ENCODE results near the gene GAB4. TPM values are rescaled to one million over a fixed set of nuclear protein-coding genes. Genes with fewer than 3 reads are reported as not detected.

The GAB4 gene
- total and polyA plus RNA-seq, 5 donors from 2014 or later = not detected

DNA sequence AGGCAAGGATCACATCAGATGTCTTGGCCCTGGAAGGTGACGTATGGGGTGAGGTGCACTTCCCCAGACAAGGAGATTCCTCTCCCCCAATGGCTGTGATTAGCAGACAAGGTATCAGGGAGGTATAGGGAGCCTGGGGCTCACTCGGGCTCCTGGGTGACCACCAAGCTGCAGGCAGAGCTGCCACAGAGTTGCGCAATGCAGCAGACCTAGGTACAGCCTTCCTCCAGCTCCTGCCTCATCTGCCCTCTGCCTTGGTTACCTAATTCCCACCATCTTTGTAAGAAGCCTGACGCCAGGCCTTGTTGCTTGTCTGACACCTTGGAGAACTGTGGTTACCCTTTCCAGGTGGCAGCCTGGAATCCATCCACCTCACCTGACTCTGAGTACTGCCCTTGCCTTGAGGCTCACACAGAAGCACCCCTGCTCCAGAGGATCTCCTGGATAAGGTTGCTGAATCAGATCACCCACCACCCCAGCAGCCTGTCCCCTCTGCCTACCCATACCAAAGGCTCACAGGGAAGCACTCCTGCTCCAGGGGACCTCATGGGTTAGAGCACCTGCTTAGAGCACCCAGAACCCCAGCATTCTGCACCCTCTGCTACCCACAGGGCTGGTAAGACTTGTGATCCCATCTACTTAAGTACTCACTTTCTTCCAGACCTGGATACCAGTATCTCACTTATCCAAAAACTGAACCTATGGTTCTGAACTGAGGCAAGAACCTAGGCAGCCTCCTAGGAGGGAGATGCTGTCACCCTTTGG, 40.4 kb downstream of the GAB4 start:
- DNase-seq (no peak), ATAC-seq (ENCODE audit: low read depth in 2 of 2) (no peak)
- Mint-ChIP-seq H3K27me3 (peaks cover 6% of the 10 kb centered on the region), H3K4me1 (no peaks in the 10 kb centered on the region), H3K36me3 (no peaks in the 10 kb centered on the region), H3K27ac (no peak overlapping the region), H3K4me3 (no peak overlapping the region), H3K9me3 (peaks cover 0 to 2% (median 0%) of the 10 kb centered on the region in 7 donors)
- no peaks in the 10 kb centered on the region for H3K9me3 ChIP-seq (ENCODE audit: control insufficient read depth in 2 of 2, low read length in 2 of 2)
- H3K4me1 ChIP-seq (ENCODE audit: control insufficient read depth, insufficient read depth, low read length, poor library complexity, severe bottlenecking) = no peaks in the 10 kb centered on the region
- H3K4me3 ChIP-seq (ENCODE audit: low read depth, low read length) = no peak overlapping the region
- no peaks in the 10 kb centered on the region for H3K27me3 ChIP-seq (ENCODE audit: control insufficient read depth, insufficient read depth, low read length)
- H3K27ac ChIP-seq (ENCODE audit: insufficient read depth, low read length, poor library complexity, severe bottlenecking) = no peak overlapping the region
- H3K36me3 ChIP-seq (ENCODE audit: control insufficient read depth, insufficient read depth, low read length) = no peaks in the 10 kb centered on the region

DNA sequence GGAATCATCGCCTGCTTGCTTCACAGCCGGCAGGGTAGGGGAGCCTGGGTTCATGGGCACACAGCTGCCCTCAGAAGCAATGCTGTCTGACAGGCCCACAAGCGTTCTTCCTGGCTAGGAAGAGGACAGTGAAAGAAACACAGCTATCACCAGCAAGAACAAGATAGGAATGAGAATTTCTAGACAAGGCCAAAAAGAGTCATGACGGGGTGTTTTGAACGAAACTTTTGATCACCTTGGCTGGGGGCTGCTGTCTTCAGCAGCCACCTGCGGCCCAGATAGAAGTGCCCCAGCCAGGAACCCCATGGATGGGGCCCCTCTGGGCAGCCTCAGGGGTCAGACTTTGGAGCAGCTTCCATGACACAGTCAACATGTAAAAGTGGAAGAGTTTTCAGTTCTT, 41.8 kb downstream of the GAB4 start:
- Histone ChIP-seq H3K9me3 (ENCODE audit: control insufficient read depth in 2 of 2, low read length in 2 of 2) (no peaks in the 10 kb centered on the region), H3K4me3 (ENCODE audit: low read depth, low read length) (no peak overlapping the region), H3K36me3 (ENCODE audit: control insufficient read depth, insufficient read depth, low read length) (no peaks in the 10 kb centered on the region), H3K27me3 (ENCODE audit: control insufficient read depth, insufficient read depth, low read length) (no peaks in the 10 kb centered on the region), H3K4me1 (ENCODE audit: control insufficient read depth, insufficient read depth, low read length, poor library complexity, severe bottlenecking) (no peaks in the 10 kb centered on the region), H3K27ac (ENCODE audit: insufficient read depth, low read length, poor library complexity, severe bottlenecking) (no peak overlapping the region)
- DNase-seq (no peak), ATAC-seq (ENCODE audit: low read depth in 2 of 2) (no peak)
- H3K4me3 Mint-ChIP-seq = no peak overlapping the region
- H3K36me3 Mint-ChIP-seq = no peaks in the 10 kb centered on the region
- H3K27me3 Mint-ChIP-seq = peaks cover 6% of the 10 kb centered on the region
- H3K27ac Mint-ChIP-seq = no peak overlapping the region
- peaks cover 0 to 2% (median 0%) of the 10 kb centered on the region in 7 donors for H3K9me3 Mint-ChIP-seq
- H3K4me1 Mint-ChIP-seq = no peaks in the 10 kb centered on the region

DNA sequence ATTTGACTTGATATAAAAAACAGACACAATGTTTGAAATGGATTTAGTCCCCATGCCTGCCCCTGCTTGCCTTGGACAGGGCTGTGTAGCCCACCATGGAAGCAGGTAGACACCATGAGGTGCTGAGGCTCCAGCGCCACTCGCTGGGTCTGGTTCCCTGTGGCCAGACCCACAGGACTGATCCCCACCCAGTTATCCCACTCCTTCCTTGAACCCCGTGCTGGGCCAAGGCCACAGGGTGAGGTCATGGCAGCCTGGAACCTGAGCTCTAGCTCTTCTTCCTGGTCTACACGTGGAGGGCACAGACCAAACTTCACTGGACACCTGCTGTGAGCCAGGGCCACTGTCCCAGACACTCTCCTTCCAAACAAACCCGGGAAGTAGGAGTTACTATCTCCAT, 42.5 kb downstream of the GAB4 start:
- H3K36me3 ChIP-seq (ENCODE audit: control insufficient read depth, insufficient read depth, low read length) = no peaks in the 10 kb centered on the region
- no peak overlapping the region for H3K27ac ChIP-seq (ENCODE audit: insufficient read depth, low read length, poor library complexity, severe bottlenecking)
- Mint-ChIP-seq H3K4me1 (no peaks in the 10 kb centered on the region), H3K27me3 (peaks cover 6% of the 10 kb centered on the region), H3K36me3 (no peaks in the 10 kb centered on the region), H3K9me3 (peaks cover 0 to 2% (median 0%) of the 10 kb centered on the region in 7 donors), H3K27ac (no peak overlapping the region), H3K4me3 (no peak overlapping the region)
- DNase-seq = no peak
- H3K4me3 ChIP-seq (ENCODE audit: low read depth, low read length) = no peak overlapping the region
- H3K27me3 ChIP-seq (ENCODE audit: control insufficient read depth, insufficient read depth, low read length) = no peaks in the 10 kb centered on the region
- ATAC-seq (ENCODE audit: low read depth in 2 of 2) = no peak
- H3K4me1 ChIP-seq (ENCODE audit: control insufficient read depth, insufficient read depth, low read length, poor library complexity, severe bottlenecking) = no peaks in the 10 kb centered on the region
- H3K9me3 ChIP-seq (ENCODE audit: control insufficient read depth in 2 of 2, low read length in 2 of 2) = no peaks in the 10 kb centered on the region

DNA sequence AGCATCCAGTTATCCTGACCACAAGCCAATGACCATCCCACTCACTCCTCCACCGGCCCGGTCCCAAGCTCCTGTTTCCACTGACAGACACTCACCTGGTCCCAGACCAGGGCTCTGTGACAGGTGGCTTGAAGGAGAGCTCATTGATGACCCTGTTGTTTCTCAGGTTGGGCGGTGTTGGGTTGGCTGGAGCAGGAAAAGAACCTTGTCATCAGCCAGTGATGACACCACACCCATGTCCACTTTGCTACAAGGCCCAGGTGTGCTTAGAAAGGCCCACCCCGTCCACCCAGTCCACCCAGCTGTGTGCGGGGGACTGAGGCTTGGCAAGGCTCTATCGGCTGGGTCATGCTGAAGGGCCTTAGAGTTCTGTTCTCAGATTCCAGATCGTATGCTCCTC, 42.9 kb downstream of the GAB4 start:
- Histone ChIP-seq H3K9me3 (ENCODE audit: control insufficient read depth in 2 of 2, low read length in 2 of 2) (no peaks in the 10 kb centered on the region), H3K4me1 (ENCODE audit: control insufficient read depth, insufficient read depth, low read length, poor library complexity, severe bottlenecking) (no peaks in the 10 kb centered on the region), H3K36me3 (ENCODE audit: control insufficient read depth, insufficient read depth, low read length) (no peaks in the 10 kb centered on the region), H3K27ac (ENCODE audit: insufficient read depth, low read length, poor library complexity, severe bottlenecking) (no peak overlapping the region), H3K27me3 (ENCODE audit: control insufficient read depth, insufficient read depth, low read length) (no peaks in the 10 kb centered on the region), H3K4me3 (ENCODE audit: low read depth, low read length) (no peak overlapping the region)
- ATAC-seq (ENCODE audit: low read depth in 2 of 2) (no peak), DNase-seq (no peak)
- peaks cover 0 to 2% (median 0%) of the 10 kb centered on the region in 7 donors for H3K9me3 Mint-ChIP-seq
- no peaks in the 10 kb centered on the region for H3K36me3 Mint-ChIP-seq
- peaks cover 6% of the 10 kb centered on the region for H3K27me3 Mint-ChIP-seq
- no peak overlapping the region for H3K4me3 Mint-ChIP-seq
- H3K4me1 Mint-ChIP-seq = no peaks in the 10 kb centered on the region
- H3K27ac Mint-ChIP-seq = no peak overlapping the region

DNA sequence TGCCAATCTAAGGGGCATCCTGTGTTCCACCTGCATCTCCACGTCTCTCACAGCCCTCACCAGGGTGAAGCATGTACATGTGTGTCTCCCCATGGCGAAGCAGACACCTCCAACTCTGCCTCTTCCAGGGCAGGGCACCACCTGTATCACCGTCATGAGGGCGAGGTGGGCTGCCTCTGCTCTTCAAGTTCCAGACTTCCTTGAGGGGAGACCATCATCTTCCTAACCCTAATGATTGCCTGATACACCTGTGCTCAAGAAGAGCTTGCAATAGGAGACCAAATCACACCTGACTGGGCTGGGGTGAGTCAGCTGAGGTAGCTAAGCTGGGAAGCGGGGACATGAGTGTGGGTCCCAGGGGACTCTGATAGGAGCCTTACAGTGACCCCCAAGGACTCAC, 43.7 kb downstream of the GAB4 start:
- Histone ChIP-seq H3K36me3 (ENCODE audit: control insufficient read depth, insufficient read depth, low read length) (no peaks in the 10 kb centered on the region), H3K27me3 (ENCODE audit: control insufficient read depth, insufficient read depth, low read length) (no peaks in the 10 kb centered on the region), H3K9me3 (ENCODE audit: control insufficient read depth in 2 of 2, low read length in 2 of 2) (no peaks in the 10 kb centered on the region), H3K4me1 (ENCODE audit: control insufficient read depth, insufficient read depth, low read length, poor library complexity, severe bottlenecking) (no peaks in the 10 kb centered on the region), H3K27ac (ENCODE audit: insufficient read depth, low read length, poor library complexity, severe bottlenecking) (no peak overlapping the region), H3K4me3 (ENCODE audit: low read depth, low read length) (no peak overlapping the region)
- Mint-ChIP-seq H3K9me3 (peaks cover 0 to 2% (median 0%) of the 10 kb centered on the region in 7 donors), H3K4me1 (no peaks in the 10 kb centered on the region), H3K27ac (no peak overlapping the region), H3K27me3 (peaks cover 6% of the 10 kb centered on the region), H3K4me3 (no peak overlapping the region), H3K36me3 (no peaks in the 10 kb centered on the region)
- no peak for ATAC-seq (ENCODE audit: low read depth in 2 of 2)
- DNase-seq = no peak

DNA sequence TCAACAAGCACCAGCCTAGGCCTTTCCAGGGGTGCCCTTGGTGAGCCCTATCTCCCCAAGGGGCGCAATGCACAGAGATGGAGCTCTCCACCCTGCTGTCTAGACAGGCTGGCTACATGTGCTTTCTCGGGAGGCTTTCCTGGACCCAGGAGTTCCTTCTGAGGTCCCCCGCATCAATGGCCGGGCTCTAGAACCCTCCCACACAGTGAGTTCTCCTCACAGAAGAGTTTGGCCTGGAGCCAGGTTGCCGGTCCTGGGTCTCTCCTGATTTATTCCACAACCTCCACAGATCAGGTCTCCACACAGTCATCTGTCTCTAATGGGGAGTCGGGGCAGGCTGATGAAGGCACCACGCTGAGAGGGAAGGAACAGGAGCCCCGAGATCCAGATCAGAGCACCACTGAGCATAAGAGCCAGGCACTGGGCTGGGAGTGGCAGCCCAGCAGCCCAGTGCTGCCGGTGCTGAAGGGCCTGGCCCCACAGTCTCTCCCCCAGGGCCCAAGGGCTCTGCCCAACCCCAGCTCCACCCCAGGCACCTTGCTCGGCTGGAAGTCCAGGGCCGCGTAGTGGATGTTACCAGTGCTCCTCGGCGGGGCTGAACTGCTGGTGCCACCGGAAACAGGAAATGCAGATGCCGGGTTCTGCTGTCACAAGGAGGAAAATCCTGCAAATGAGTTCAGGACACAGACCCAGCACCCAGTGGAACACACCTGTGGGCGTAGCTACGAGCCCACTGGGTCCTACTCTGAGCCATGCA, 44.7 kb downstream of the GAB4 start:
- H3K27me3 Mint-ChIP-seq = peaks cover 6% of the 10 kb centered on the region
- H3K4me3 ChIP-seq (ENCODE audit: low read depth, low read length) = no peak overlapping the region
- no peaks in the 10 kb centered on the region for H3K36me3 ChIP-seq (ENCODE audit: control insufficient read depth, insufficient read depth, low read length)
- H3K9me3 ChIP-seq (ENCODE audit: control insufficient read depth in 2 of 2, low read length in 2 of 2) = no peaks in the 10 kb centered on the region
- ATAC-seq (ENCODE audit: low read depth in 2 of 2) (no peak), DNase-seq (no peak)
- H3K4me3 Mint-ChIP-seq = no peak overlapping the region
- no peaks in the 10 kb centered on the region for H3K4me1 ChIP-seq (ENCODE audit: control insufficient read depth, insufficient read depth, low read length, poor library complexity, severe bottlenecking)
- H3K36me3 Mint-ChIP-seq = no peaks in the 10 kb centered on the region
- H3K9me3 Mint-ChIP-seq = peaks cover 0 to 2% (median 0%) of the 10 kb centered on the region in 7 donors
- H3K27ac Mint-ChIP-seq = no peak overlapping the region
- H3K27ac ChIP-seq (ENCODE audit: insufficient read depth, low read length, poor library complexity, severe bottlenecking) = no peak overlapping the region
- H3K4me1 Mint-ChIP-seq = no peaks in the 10 kb centered on the region
- no peaks in the 10 kb centered on the region for H3K27me3 ChIP-seq (ENCODE audit: control insufficient read depth, insufficient read depth, low read length)

DNA sequence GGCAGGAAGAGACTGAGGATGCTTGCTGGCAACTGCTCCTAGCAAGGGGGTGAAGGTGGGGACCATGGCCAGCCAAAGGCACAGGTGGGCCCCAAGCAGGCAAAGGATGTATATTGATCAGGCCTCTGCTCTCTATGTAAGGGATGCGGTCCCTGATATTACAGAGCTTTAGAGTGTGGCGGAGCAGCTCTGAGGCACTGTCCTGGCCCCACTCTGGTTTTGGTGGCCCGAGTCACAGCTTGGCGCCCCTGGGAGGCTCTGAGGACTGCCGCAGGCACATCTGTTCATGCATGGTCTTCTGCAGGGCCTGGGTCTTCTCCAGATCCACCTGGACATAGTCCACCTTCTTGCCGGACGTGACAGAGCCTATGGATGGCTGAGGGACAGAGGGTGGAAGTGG, 45.5 kb downstream of the GAB4 start:
- no peak overlapping the region for H3K27ac Mint-ChIP-seq
- no peak overlapping the region for H3K4me3 Mint-ChIP-seq
- Histone ChIP-seq H3K27ac (ENCODE audit: insufficient read depth, low read length, poor library complexity, severe bottlenecking) (no peak overlapping the region), H3K27me3 (ENCODE audit: control insufficient read depth, insufficient read depth, low read length) (no peaks in the 10 kb centered on the region), H3K4me1 (ENCODE audit: control insufficient read depth, insufficient read depth, low read length, poor library complexity, severe bottlenecking) (no peaks in the 10 kb centered on the region), H3K4me3 (ENCODE audit: low read depth, low read length) (no peak overlapping the region), H3K9me3 (ENCODE audit: control insufficient read depth in 2 of 2, low read length in 2 of 2) (no peaks in the 10 kb centered on the region), H3K36me3 (ENCODE audit: control insufficient read depth, insufficient read depth, low read length) (no peaks in the 10 kb centered on the region)
- H3K9me3 Mint-ChIP-seq = peaks cover 0 to 2% (median 0%) of the 10 kb centered on the region in 7 donors
- ATAC-seq (ENCODE audit: low read depth in 2 of 2) (peak in 1 of 2 donors; percentile 16), DNase-seq (no peak)
- H3K27me3 Mint-ChIP-seq = peaks cover 6% of the 10 kb centered on the region
- H3K4me1 Mint-ChIP-seq = no peaks in the 10 kb centered on the region
- no peaks in the 10 kb centered on the region for H3K36me3 Mint-ChIP-seq
